ENCODE data around the gene NCKAP5. TPM values are rescaled to one million over a fixed set of nuclear protein-coding genes. Genes with fewer than 3 reads are reported as not detected.

NCKAP5 gene
- total and polyA plus RNA-seq, 8 donors, result 0.23 to 1.5 (median 0.44) TPM

GRCh38 chr2:133304344-133304743 lies 263.9 kb downstream of the NCKAP5 start:
- TF ChIP-seq CTCF (IDR thresholded peaks at IDR 0.05), result no peak
- intact Hi-C loops (cut with DNase I), result no loop called here
- DNase-seq (no peak), FAIRE-seq (no peak), ATAC-seq (no peak)
- Histone ChIP-seq H3K27ac (no peak overlapping the region), H3K4me3 (no peak overlapping the region), H3K36me3 (no peaks in the 10 kb centered on the region), H3K4me1 (no peaks in the 10 kb centered on the region), H3K9me3 (no peaks in the 10 kb centered on the region), H3K27me3 (no peaks in the 10 kb centered on the region)
- 53 to 58% methylated on average over 3 of the region's 3 CpGs for WGBS, 2 donors

- DNase-seq, result no peak
- no peak for FAIRE-seq
- H3K4me1 ChIP-seq, result no peaks in the 10 kb centered on the region
- H3K27ac ChIP-seq, result no peak overlapping the region
- intact Hi-C loops (cut with DNase I), result no loop called here
- H3K27me3 ChIP-seq, result peaks cover 0 to 3% (median 0%) of the 10 kb centered on the region in 4 donors
- TF ChIP-seq CTCF (IDR thresholded peaks at IDR 0.05), result no peak
- no peak for ATAC-seq
- H3K36me3 ChIP-seq, result no peaks in the 10 kb centered on the region
- no peaks in the 10 kb centered on the region for H3K9me3 ChIP-seq
- 35 to 52% methylated on average over 1 of the region's 1 CpG for WGBS, 2 donors
- no peak overlapping the region for H3K4me3 ChIP-seq
These were observed 265.1 kb downstream of the NCKAP5 start for GRCh38 chr2:133303150-133303549.

GRCh38 chr2:133296401-133296800 lies 271.9 kb downstream of the NCKAP5 start:
- FAIRE-seq (no peak), DNase-seq (no peak), ATAC-seq (no peak)
- H3K9me3 ChIP-seq, result no peaks in the 10 kb centered on the region
- H3K4me3 ChIP-seq, result no peak overlapping the region
- H3K27ac ChIP-seq, result no peak overlapping the region
- H3K4me1 ChIP-seq, result no peaks in the 10 kb centered on the region
- H3K36me3 ChIP-seq, result no peaks in the 10 kb centered on the region
- no peak for TF ChIP-seq CTCF (IDR thresholded peaks at IDR 0.05)
- peaks cover 0 to 4% (median 0%) of the 10 kb centered on the region in 4 donors for H3K27me3 ChIP-seq
- intact Hi-C loops (cut with DNase I), result no loop called here

GRCh38 chr2:133293544-133294353 lies 274.5 kb downstream of the NCKAP5 start:
- no peaks in the 10 kb centered on the region for H3K4me1 ChIP-seq
- WGBS, 2 donors, result 58 to 74% methylated on average over 7 of the region's 7 CpGs
- ATAC-seq (no peak), DNase-seq (no peak), FAIRE-seq (no peak)
- no peak overlapping the region for H3K27ac ChIP-seq
- H3K27me3 ChIP-seq, result peaks cover 0 to 4% (median 0%) of the 10 kb centered on the region in 4 donors
- no peak overlapping the region for H3K4me3 ChIP-seq
- no peaks in the 10 kb centered on the region for H3K9me3 ChIP-seq
- no peak for TF ChIP-seq CTCF (IDR thresholded peaks at IDR 0.05)
- intact Hi-C loops (cut with DNase I), result no loop called here
- H3K36me3 ChIP-seq, result no peaks in the 10 kb centered on the region

GRCh38 chr2:133292259-133292658 lies 276.0 kb downstream of the NCKAP5 start:
- TF ChIP-seq CTCF (IDR thresholded peaks at IDR 0.05), result no peak
- FAIRE-seq (no peak), DNase-seq (no peak), ATAC-seq (no peak)
- 54 to 59% methylated on average over 2 of the region's 2 CpGs for WGBS, 2 donors
- no peak overlapping the region for H3K27ac ChIP-seq
- H3K36me3 ChIP-seq, result no peaks in the 10 kb centered on the region
- H3K27me3 ChIP-seq, result no peaks in the 10 kb centered on the region
- no peaks in the 10 kb centered on the region for H3K4me1 ChIP-seq
- intact Hi-C loops (cut with DNase I), result no loop called here
- H3K9me3 ChIP-seq, result no peaks in the 10 kb centered on the region
- no peak overlapping the region for H3K4me3 ChIP-seq

All from pancreas (tissue), 10 donors.